SK-N-SH (cell line): ENCODE data around the gene ITM2C. TPM values are rescaled to one million over a fixed set of nuclear protein-coding genes. Genes with fewer than 3 reads are reported as not detected.

ENCODE experiments used
- CTCF ChIA-PET: fragments of 300-600, 350-600 bp; formaldehyde crosslinking; extraction: SDS; loops from one replicate; lab custom pipeline; 2021; lab: Yijun Ruan, JAX
- POLR2A ChIA-PET: fragments of 350-600 bp; sonication (Branson Sonifier 250); formaldehyde crosslinking; extraction: SDS; loops from one replicate; lab custom pipeline; 2020; ENCODE audit warnings: antibody characterized with exemption, inconsistent platforms; lab: Yijun Ruan, JAX
- DNase-seq: peaks from one replicate; pipeline ENCODE4 v3.0.0; 2012
- H2AFZ ChIP-seq: fragments of 200-600 bp; sonication (generic); 2 replicates; pipeline ENCODE4 v1.8.1; 2016; ENCODE audit warnings: antibody characterized with exemption, mild to moderate bottlenecking, low read depth
- H3F3A ChIP-seq: fragments of 200-600 bp; sonication (generic); replicated peaks from 2 replicates; pipeline ENCODE3; 2016; ENCODE audit warnings: antibody characterized with exemption, mild to moderate bottlenecking; ENCODE audit not compliant: insufficient read depth
- H3K27ac ChIP-seq, 2 experiments: fragments of 200-500 bp in 1 of 2; fragments of 200-600 bp in 1 of 2; sonication (Bioruptor generic) in 1 of 2; sonication (generic), shearing (Covaris generic) in 1 of 2; 2 replicates each; pipeline versions ENCODE4 v1.5.1 to v1.6.1; 2014 to 2016; ENCODE audit warnings: low read depth in 2 of 2, inconsistent platforms in 1 of 2, low read length in 1 of 2, mild to moderate bottlenecking in 1 of 2, mixed read lengths in 1 of 2
- H3K27me3 ChIP-seq: fragments of 200-600 bp; sonication (generic), shearing (Covaris generic); 2 replicates; pipeline ENCODE4 v1.6.1; 2016; ENCODE audit warnings: mixed run types; ENCODE audit not compliant: insufficient read depth
- H3K36me3 ChIP-seq, 2 experiments: fragments of 200-500 bp in 1 of 2; fragments of 200-600 bp in 1 of 2; sonication (Bioruptor generic) in 1 of 2; sonication (generic) in 1 of 2; replicated peaks in 1 of 2; 2 replicates each; pipeline versions ENCODE3 to v1.5.1; 2014 to 2016; ENCODE audit warnings: low read length in 1 of 2, mild to moderate bottlenecking in 1 of 2; ENCODE audit not compliant: insufficient read depth in 2 of 2, control insufficient read depth in 1 of 2
- H3K4me1 ChIP-seq, 2 experiments: fragments of 200-500 bp in 1 of 2; fragments of 200-600 bp in 1 of 2; sonication (Bioruptor generic) in 1 of 2; sonication (generic), shearing (Covaris generic) in 1 of 2; 2 replicates each; pipeline versions ENCODE4 v1.5.1 to v1.6.1; 2014 to 2016; ENCODE audit warnings: low read depth in 1 of 2, low read length in 1 of 2, mixed run types in 1 of 2; ENCODE audit not compliant: insufficient read depth in 2 of 2, control insufficient read depth in 1 of 2
- H3K4me2 ChIP-seq: fragments of 200-600 bp; sonication (generic), shearing (Covaris generic); 2 replicates; pipeline ENCODE4 v1.6.1; 2017; ENCODE audit warnings: mixed run types
- H3K4me3 ChIP-seq, 2 experiments: fragments of 200-500 bp in 1 of 2; fragments of 200-600 bp in 1 of 2; sonication (Bioruptor generic) in 1 of 2; sonication (generic), shearing (Covaris generic) in 1 of 2; 2 replicates each; pipeline versions ENCODE4 v1.5.1 to v1.8.1; 2014 to 2016; ENCODE audit warnings: low read depth in 2 of 2, inconsistent platforms in 1 of 2, low read length in 1 of 2, mild to moderate bottlenecking in 1 of 2, mixed read lengths in 1 of 2, moderate library complexity in 1 of 2
- H3K79me2 ChIP-seq: fragments of 200-600 bp; sonication (generic); 2 replicates; pipeline ENCODE4 v1.8.1; 2017; ENCODE audit warnings: mild to moderate bottlenecking; ENCODE audit not compliant: insufficient read depth
- H3K9ac ChIP-seq: fragments of 200-600 bp; sonication (generic); 2 replicates; pipeline ENCODE4 v1.6.1; 2017; ENCODE audit warnings: mixed run types
- H3K9me2 ChIP-seq: fragments of 200-600 bp; sonication (generic); 2 replicates; pipeline ENCODE4 v1.6.1; 2017; ENCODE audit warnings: mixed run types
- H3K9me3 ChIP-seq: fragments of 200-600 bp; sonication (generic); 2 replicates; pipeline ENCODE4 v1.6.1; 2017; ENCODE audit warnings: mixed run types, mild to moderate bottlenecking, moderate library complexity
- H4K20me1 ChIP-seq: fragments of 200-600 bp; sonication (generic); 2 replicates; pipeline ENCODE4 v1.6.1; 2017; ENCODE audit warnings: mild to moderate bottlenecking, mixed run types; ENCODE audit not compliant: insufficient read depth
- CHD2 ChIP-seq: fragments of 150-350 bp; IDR thresholded peaks from 2 replicates; pipeline ENCODE4 v1.6.1; 2018; ENCODE audit warnings: low read length; ENCODE audit not compliant: partially characterized antibody
- FOSL2 ChIP-seq: IDR thresholded peaks from 2 replicates; pipeline ENCODE4 v1.4.0; 2012; ENCODE audit warnings: low read depth, mild to moderate bottlenecking, moderate library complexity, borderline replicate concordance
- FOXM1 ChIP-seq: IDR thresholded peaks from 2 replicates; pipeline ENCODE4 v1.4.0; 2012; ENCODE audit warnings: low read depth, mild to moderate bottlenecking
- GATA2 ChIP-seq: sonication (generic); formaldehyde crosslinking; IDR thresholded peaks from 2 replicates; pipeline ENCODE4 v1.5.0; 2020; ENCODE audit warnings: mild to moderate bottlenecking, missing genetic modification reagents
- MEF2A ChIP-seq: IDR thresholded peaks from 2 replicates; pipeline ENCODE4 v1.4.0; 2012; ENCODE audit warnings: low read depth, borderline replicate concordance
- NRF1 ChIP-seq: IDR thresholded peaks from 2 replicates; pipeline ENCODE4 v1.6.1; 2012; ENCODE audit warnings: low read depth, mild to moderate bottlenecking, low read length
- POLR2AphosphoS5 ChIP-seq: IDR thresholded peaks from 2 replicates; pipeline ENCODE4 v1.6.1; 2012; ENCODE audit warnings: low read depth, low read length
- RCOR1 ChIP-seq: fragments of 150-350 bp; IDR thresholded peaks from 2 replicates; pipeline ENCODE4 v1.6.1; 2017; ENCODE audit warnings: antibody characterized with exemption, low read length
- RFX5 ChIP-seq: IDR thresholded peaks from 2 replicates; pipeline ENCODE4 v1.6.1; 2012; ENCODE audit warnings: mild to moderate bottlenecking, improper control_type of control experiment, low read length
- RXRA ChIP-seq: IDR thresholded peaks from 2 replicates; pipeline ENCODE4 v1.4.0; 2012; ENCODE audit warnings: low read depth, mild to moderate bottlenecking, borderline replicate concordance
- USF2 ChIP-seq: fragments of 150-350 bp; IDR thresholded peaks from 2 replicates; pipeline ENCODE4 v1.6.1; 2017; ENCODE audit warnings: antibody characterized with exemption, low read length, low read depth, borderline replicate concordance
- YY1 ChIP-seq: IDR thresholded peaks from 2 replicates; pipeline ENCODE4 v1.4.0; 2012; ENCODE audit warnings: low read depth, mild to moderate bottlenecking
- ZBTB33 ChIP-seq: IDR thresholded peaks from 2 replicates; pipeline ENCODE4 v1.4.0; 2012; ENCODE audit warnings: low read depth, borderline replicate concordance
- WGBS: methylation state at CpG from one replicate; pipeline ENCODE4 v1.1.6; 2017; ENCODE audit warnings: low lambda C conversion rate; 5-methylcytosine and 5-hydroxymethylcytosine counted together
- polyA plus RNA-seq, 3 experiments: library from polyadenylated mRNA; depleted of rRNA; stranded (reverse); fragments of >200 nt; gene quantifications; 2 replicates each; pipeline ENCODE4 v1.2.3, GENCODE V29; 2012
- TF ChIP-seq, protein P1 (sequence below): IDR thresholded peaks from 2 replicates; pipeline ENCODE4 v1.4.0; 2012; ENCODE audit warnings: low read depth, borderline replicate concordance
- TF ChIP-seq, protein P2 (sequence below): fragments of 200-600 bp; sonication (generic); IDR thresholded peaks from 2 replicates; pipeline ENCODE4 v1.6.1; 2017; ENCODE audit warnings: antibody characterized with exemption, mild to moderate bottlenecking, moderate library complexity

Gene ITM2C
- polyA plus RNA-seq, 1 of the 3 experiments (the other 2 are of a cell fraction): 288 TPM

GRCh38 chr2:230863031-230863430 lies 1.7 kb upstream of the ITM2C start:
- 82% methylated on average over 8 of the region's 8 CpGs for WGBS

More at GRCh38 chr2:230863031-230863430, 1.7 kb upstream of the ITM2C start:
- ChIA-PET CTCF (interaction anchor here (1.0 to 2.9 kb wide), 7 partner anchors 9 to 124 kb away, joined by 3 to 26 read pairs (median 4); no protein-coding TSS in a partner anchor), POLR2A (interaction anchor here (1.3 kb wide), 1 partner anchor 10 kb away, joined by 3 read pairs; no protein-coding TSS in a partner anchor)
- no peak overlapping the region for H3K9ac ChIP-seq
- no peaks in the 10 kb centered on the region for H3K79me2 ChIP-seq
- peaks cover 9% of the 10 kb centered on the region for H3F3A ChIP-seq
- TF ChIP-seq NRF1 (no peak), CHD2 (no peak), YY1 (no peak), FOSL2 (no peak), GATA2 (CRISPR knock-in tag) (no peak), USF2 (no peak), RXRA (no peak), RFX5 (no peak), POLR2AphosphoS5 (no peak), RCOR1 (no peak), ZBTB33 (no peak), MEF2A (no peak), FOXM1 (no peak)
- TF ChIP-seq, protein P1, sequence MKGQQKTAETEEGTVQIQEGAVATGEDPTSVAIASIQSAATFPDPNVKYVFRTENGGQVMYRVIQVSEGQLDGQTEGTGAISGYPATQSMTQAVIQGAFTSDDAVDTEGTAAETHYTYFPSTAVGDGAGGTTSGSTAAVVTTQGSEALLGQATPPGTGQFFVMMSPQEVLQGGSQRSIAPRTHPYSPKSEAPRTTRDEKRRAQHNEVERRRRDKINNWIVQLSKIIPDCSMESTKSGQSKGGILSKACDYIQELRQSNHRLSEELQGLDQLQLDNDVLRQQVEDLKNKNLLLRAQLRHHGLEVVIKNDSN: no peak
- TF ChIP-seq, protein P2, sequence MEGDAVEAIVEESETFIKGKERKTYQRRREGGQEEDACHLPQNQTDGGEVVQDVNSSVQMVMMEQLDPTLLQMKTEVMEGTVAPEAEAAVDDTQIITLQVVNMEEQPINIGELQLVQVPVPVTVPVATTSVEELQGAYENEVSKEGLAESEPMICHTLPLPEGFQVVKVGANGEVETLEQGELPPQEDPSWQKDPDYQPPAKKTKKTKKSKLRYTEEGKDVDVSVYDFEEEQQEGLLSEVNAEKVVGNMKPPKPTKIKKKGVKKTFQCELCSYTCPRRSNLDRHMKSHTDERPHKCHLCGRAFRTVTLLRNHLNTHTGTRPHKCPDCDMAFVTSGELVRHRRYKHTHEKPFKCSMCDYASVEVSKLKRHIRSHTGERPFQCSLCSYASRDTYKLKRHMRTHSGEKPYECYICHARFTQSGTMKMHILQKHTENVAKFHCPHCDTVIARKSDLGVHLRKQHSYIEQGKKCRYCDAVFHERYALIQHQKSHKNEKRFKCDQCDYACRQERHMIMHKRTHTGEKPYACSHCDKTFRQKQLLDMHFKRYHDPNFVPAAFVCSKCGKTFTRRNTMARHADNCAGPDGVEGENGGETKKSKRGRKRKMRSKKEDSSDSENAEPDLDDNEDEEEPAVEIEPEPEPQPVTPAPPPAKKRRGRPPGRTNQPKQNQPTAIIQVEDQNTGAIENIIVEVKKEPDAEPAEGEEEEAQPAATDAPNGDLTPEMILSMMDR: no peak
- H3K9me2 ChIP-seq: no peaks in the 10 kb centered on the region
- H3K4me2 ChIP-seq: no peak overlapping the region
- no peaks in the 10 kb centered on the region for H3K9me3 ChIP-seq
- no peak overlapping the region for H3K4me3 ChIP-seq
- H3K36me3 ChIP-seq: no peaks in the 10 kb centered on the region
- no peak overlapping the region for H2AFZ ChIP-seq
- H3K4me1 ChIP-seq: peaks cover 19 to 24% of the 10 kb centered on the region in 2 experiments
- H3K27me3 ChIP-seq: no peaks in the 10 kb centered on the region; the same call in 1 of the 2 replicates
- DNase-seq: no peak
- H4K20me1 ChIP-seq: 0 out of 2 replicates have a peak, but pooled peaks cover 10% of the 10 kb centered on the region
- no peak overlapping the region for H3K27ac ChIP-seq
